Measurements from ENCODE around the gene UGT3A2.

Gene UGT3A2

DNA sequence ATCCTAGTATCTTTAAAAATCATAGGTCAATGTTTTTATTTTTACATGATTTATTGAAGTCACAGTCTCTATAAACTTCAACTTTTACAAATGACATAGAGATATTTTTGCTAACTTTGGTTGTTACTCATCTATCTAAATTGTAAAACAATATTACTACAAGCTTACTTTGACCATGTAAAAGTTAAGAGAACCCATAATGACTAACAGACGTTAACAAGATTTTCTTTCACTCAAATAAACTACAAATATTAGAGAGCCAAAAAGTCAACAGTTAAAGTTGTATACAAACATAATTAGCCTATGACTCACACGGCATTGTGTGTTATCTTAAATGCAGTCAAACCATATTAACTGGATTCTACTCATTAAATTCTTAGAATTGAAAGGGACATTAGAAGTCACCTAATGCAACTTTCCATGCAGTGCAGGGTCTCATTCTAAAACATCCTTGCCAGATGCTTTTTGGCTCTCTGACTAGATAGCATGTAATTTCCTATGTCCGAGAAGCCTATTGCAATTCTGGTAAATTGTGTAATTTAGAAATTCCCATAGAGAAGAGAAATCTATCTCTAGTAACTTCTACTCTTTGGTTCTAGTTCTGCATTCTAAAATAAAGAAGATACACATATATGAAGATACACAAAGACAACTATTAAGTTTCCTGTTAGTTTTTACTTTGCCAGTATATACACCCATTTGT is 42.2 kb upstream of the UGT3A2 start:
- TF ChIP-seq ESRRG (CRISPR knock-in tag; IDR thresholded peaks at IDR 0.05) (no peak), ISL1 (CRISPR knock-in tag; IDR thresholded peaks at IDR 0.05) (peak; percentile 10; the same call in 1 of the 2 replicates)
- ATAC-seq = no peak

DNA sequence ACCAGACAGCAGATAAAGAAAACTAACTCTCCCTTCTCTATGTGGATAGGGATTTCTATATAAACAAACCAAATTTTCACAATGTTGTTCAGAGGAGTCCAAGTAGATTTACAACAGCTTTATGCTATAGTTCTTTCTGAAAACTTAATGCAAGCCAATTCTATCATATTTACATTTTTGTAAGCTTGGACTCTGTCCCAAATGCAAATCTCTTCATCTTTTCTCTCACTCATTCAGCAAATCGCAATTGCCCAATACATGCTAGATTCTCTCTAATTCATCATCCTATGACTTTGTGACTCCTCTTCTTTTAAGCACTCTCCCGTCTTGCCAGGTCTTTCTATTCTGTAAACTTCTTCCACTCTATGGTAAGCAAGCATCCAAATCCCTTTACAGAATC is 39.1 kb upstream of the UGT3A2 start:
- no peak for ATAC-seq
- TF ChIP-seq ZFP3 (CRISPR knock-in tag; IDR thresholded peaks at IDR 0.05) = no peak
- TF ChIP-seq TOX (CRISPR knock-in tag; IDR thresholded peaks at IDR 0.05; ENCODE audit: borderline replicate concordance) = no peak
- TF ChIP-seq, protein P1, sequence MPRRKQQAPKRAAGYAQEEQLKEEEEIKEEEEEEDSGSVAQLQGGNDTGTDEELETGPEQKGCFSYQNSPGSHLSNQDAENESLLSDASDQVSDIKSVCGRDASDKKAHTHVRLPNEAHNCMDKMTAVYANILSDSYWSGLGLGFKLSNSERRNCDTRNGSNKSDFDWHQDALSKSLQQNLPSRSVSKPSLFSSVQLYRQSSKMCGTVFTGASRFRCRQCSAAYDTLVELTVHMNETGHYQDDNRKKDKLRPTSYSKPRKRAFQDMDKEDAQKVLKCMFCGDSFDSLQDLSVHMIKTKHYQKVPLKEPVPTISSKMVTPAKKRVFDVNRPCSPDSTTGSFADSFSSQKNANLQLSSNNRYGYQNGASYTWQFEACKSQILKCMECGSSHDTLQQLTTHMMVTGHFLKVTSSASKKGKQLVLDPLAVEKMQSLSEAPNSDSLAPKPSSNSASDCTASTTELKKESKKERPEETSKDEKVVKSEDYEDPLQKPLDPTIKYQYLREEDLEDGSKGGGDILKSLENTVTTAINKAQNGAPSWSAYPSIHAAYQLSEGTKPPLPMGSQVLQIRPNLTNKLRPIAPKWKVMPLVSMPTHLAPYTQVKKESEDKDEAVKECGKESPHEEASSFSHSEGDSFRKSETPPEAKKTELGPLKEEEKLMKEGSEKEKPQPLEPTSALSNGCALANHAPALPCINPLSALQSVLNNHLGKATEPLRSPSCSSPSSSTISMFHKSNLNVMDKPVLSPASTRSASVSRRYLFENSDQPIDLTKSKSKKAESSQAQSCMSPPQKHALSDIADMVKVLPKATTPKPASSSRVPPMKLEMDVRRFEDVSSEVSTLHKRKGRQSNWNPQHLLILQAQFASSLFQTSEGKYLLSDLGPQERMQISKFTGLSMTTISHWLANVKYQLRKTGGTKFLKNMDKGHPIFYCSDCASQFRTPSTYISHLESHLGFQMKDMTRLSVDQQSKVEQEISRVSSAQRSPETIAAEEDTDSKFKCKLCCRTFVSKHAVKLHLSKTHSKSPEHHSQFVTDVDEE (CRISPR knock-in tag; IDR thresholded peaks at IDR 0.05) = no peak
- TF ChIP-seq OSR1 (CRISPR knock-in tag; IDR thresholded peaks at IDR 0.05) = no peak
- TF ChIP-seq ESRRG (CRISPR knock-in tag; IDR thresholded peaks at IDR 0.05) = no peak
- no peak for TF ChIP-seq ZFP30 (CRISPR knock-in tag; IDR thresholded peaks at IDR 0.05)
- no peak for TF ChIP-seq CSDC2 (CRISPR knock-in tag; IDR thresholded peaks at IDR 0.05)
- TF ChIP-seq ARNTL (CRISPR knock-in tag; IDR thresholded peaks at IDR 0.05; ENCODE audit: borderline replicate concordance, low read depth) = no peak
- TF ChIP-seq ISL1 (CRISPR knock-in tag; IDR thresholded peaks at IDR 0.05) = no peak

DNA sequence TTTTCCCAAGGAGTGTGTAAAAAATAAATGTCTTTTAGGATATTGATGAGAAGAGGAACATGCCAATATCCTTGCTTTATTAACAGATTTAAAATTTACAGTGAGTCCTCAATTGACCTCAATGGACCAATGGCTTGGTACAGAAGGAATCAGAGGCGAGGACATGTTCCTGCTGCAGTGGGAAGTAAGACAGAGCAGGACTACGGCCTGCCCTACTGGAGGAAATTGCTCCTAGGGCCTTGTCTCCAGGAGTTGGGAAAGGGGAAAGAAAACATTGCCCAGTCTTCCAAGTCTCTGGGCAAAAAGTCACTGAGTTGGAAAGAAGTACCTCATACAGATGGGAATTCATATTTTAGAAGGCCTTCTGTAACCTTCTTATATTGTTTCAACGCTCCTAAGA is 33.1 kb upstream of the UGT3A2 start:
- no peak for ATAC-seq
- TF ChIP-seq ZFP30 (CRISPR knock-in tag; IDR thresholded peaks at IDR 0.05) (no peak), BACH2 (CRISPR knock-in tag; IDR thresholded peaks at IDR 0.05; ENCODE audit: borderline replicate concordance) (no peak), ARNTL (CRISPR knock-in tag; IDR thresholded peaks at IDR 0.05; ENCODE audit: borderline replicate concordance, low read depth) (no peak), TCF4 (CRISPR knock-in tag; IDR thresholded peaks at IDR 0.05; ENCODE audit: borderline replicate concordance) (no peak)
- TF ChIP-seq, protein P2, sequence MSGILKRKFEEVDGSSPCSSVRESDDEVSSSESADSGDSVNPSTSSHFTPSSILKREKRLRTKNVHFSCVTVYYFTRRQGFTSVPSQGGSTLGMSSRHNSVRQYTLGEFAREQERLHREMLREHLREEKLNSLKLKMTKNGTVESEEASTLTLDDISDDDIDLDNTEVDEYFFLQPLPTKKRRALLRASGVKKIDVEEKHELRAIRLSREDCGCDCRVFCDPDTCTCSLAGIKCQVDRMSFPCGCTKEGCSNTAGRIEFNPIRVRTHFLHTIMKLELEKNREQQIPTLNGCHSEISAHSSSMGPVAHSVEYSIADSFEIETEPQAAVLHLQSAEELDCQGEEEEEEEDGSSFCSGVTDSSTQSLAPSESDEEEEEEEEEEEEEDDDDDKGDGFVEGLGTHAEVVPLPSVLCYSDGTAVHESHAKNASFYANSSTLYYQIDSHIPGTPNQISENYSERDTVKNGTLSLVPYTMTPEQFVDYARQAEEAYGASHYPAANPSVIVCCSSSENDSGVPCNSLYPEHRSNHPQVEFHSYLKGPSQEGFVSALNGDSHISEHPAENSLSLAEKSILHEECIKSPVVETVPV (CRISPR knock-in tag; IDR thresholded peaks at IDR 0.05) = no peak

DNA sequence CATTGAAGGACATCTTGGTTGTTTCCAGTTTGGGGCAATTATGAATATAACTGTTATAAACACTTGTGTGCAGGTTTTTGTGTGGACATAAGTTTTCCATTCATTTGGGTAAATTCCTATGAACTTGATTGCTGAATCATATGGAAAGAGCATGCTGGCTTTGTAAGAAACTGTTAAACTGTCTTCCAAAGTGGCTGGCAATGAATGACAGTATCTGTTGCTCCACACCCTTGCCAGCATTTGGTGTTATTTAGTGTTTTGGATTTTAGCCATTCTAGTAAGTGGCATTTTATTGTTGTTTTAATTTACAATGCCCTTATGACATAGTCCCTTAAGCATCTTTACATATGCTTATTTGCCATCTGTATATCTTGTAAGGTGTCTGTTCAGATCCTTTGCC is 29.8 kb upstream of the UGT3A2 start:
- no peak for TF ChIP-seq ZFP30 (CRISPR knock-in tag; IDR thresholded peaks at IDR 0.05)
- TF ChIP-seq, protein P3, sequence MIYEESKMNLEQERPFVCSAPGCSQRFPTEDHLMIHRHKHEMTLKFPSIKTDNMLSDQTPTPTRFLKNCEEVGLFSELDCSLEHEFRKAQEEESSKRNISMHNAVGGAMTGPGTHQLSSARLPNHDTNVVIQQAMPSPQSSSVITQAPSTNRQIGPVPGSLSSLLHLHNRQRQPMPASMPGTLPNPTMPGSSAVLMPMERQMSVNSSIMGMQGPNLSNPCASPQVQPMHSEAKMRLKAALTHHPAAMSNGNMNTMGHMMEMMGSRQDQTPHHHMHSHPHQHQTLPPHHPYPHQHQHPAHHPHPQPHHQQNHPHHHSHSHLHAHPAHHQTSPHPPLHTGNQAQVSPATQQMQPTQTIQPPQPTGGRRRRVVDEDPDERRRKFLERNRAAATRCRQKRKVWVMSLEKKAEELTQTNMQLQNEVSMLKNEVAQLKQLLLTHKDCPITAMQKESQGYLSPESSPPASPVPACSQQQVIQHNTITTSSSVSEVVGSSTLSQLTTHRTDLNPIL (CRISPR knock-in tag; IDR thresholded peaks at IDR 0.05; ENCODE audit: low read depth) = no peak
- TF ChIP-seq, protein P2 (CRISPR knock-in tag; IDR thresholded peaks at IDR 0.05) = no peak
- TF ChIP-seq ZC3H10 (CRISPR knock-in tag; IDR thresholded peaks at IDR 0.05) = no peak
- TF ChIP-seq ZFP3 (CRISPR knock-in tag; IDR thresholded peaks at IDR 0.05) = no peak
- TF ChIP-seq ARNTL (CRISPR knock-in tag; IDR thresholded peaks at IDR 0.05; ENCODE audit: borderline replicate concordance, low read depth) = no peak
- TF ChIP-seq BACH2 (CRISPR knock-in tag; IDR thresholded peaks at IDR 0.05; ENCODE audit: borderline replicate concordance) = no peak
- TF ChIP-seq ESRRG (CRISPR knock-in tag; IDR thresholded peaks at IDR 0.05) = no peak
- no peak for TF ChIP-seq PPARA (CRISPR knock-in tag; IDR thresholded peaks at IDR 0.05; ENCODE audit: borderline replicate concordance)
- TF ChIP-seq RARB (CRISPR knock-in tag; IDR thresholded peaks at IDR 0.05) = no peak
- TF ChIP-seq ISL1 (CRISPR knock-in tag; IDR thresholded peaks at IDR 0.05) = no peak
- no peak for TF ChIP-seq OSR1 (CRISPR knock-in tag; IDR thresholded peaks at IDR 0.05)
- TF ChIP-seq TOX (CRISPR knock-in tag; IDR thresholded peaks at IDR 0.05; ENCODE audit: borderline replicate concordance) = no peak
- no peak for TF ChIP-seq GLIS3 (CRISPR knock-in tag; IDR thresholded peaks at IDR 0.05)
- TF ChIP-seq CSDC2 (CRISPR knock-in tag; IDR thresholded peaks at IDR 0.05) = no peak
- no peak for ATAC-seq

DNA sequence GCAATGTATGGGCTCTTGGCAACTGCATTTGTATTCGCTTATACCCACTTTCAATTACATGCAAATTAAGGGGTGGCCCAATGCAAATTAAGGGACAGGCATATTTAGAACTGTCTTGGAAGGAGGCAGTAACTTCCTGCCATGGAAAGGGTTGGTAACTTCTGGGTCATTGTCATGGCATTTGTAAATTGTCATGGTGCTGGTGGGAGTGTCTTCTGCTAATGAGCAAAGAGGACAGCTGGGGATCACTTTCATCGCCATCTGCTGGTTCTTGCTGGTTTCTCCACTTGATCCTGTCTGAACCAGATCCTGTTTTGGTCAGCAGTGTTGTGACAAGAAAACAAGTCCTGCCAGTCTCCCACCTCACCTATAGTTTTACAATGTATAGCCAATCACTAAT is 23.3 kb upstream of the UGT3A2 start:
- peak; percentile 78 for ATAC-seq
- TF ChIP-seq ZFP30 (CRISPR knock-in tag; IDR thresholded peaks at IDR 0.05) (no peak), ISL1 (CRISPR knock-in tag; IDR thresholded peaks at IDR 0.05) (no peak), ARNTL (CRISPR knock-in tag; IDR thresholded peaks at IDR 0.05; ENCODE audit: borderline replicate concordance, low read depth) (no peak), GLIS3 (CRISPR knock-in tag; IDR thresholded peaks at IDR 0.05) (no peak), CSDC2 (CRISPR knock-in tag; IDR thresholded peaks at IDR 0.05) (no peak), ESRRG (CRISPR knock-in tag; IDR thresholded peaks at IDR 0.05) (no peak)
- TF ChIP-seq, protein P1 (CRISPR knock-in tag; IDR thresholded peaks at IDR 0.05) = no peak
- TF ChIP-seq, protein P4, sequence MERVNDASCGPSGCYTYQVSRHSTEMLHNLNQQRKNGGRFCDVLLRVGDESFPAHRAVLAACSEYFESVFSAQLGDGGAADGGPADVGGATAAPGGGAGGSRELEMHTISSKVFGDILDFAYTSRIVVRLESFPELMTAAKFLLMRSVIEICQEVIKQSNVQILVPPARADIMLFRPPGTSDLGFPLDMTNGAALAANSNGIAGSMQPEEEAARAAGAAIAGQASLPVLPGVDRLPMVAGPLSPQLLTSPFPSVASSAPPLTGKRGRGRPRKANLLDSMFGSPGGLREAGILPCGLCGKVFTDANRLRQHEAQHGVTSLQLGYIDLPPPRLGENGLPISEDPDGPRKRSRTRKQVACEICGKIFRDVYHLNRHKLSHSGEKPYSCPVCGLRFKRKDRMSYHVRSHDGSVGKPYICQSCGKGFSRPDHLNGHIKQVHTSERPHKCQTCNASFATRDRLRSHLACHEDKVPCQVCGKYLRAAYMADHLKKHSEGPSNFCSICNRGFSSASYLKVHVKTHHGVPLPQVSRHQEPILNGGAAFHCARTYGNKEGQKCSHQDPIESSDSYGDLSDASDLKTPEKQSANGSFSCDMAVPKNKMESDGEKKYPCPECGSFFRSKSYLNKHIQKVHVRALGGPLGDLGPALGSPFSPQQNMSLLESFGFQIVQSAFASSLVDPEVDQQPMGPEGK (CRISPR knock-in tag; IDR thresholded peaks at IDR 0.05; ENCODE audit: borderline replicate concordance) = no peak

Data from SK-N-SH treated with all-trans-retinoic acid at 6 μM for 48 hours (cell line).